H1 (cell line): Measurements from ENCODE around the gene SLC13A1. TPM values are rescaled to one million over a fixed set of nuclear protein-coding genes. Genes with fewer than 3 reads are reported as not detected.

ENCODE experiments used
- CHD7 ChIP-seq: fragments of 300-600 bp; sonication (generic); IDR thresholded peaks from 2 replicates; pipeline ENCODE4 v1.7.1; 2012; ENCODE audit warnings: low read length, moderate library complexity, mild to moderate bottlenecking, inconsistent platforms; ENCODE audit not compliant: insufficient replicate concordance
- TCF12 ChIP-seq: IDR thresholded peaks from 2 replicates; pipeline ENCODE4 v1.6.1; 2011; ENCODE audit warnings: low read depth, mild to moderate bottlenecking, low read length
- polyA plus RNA-seq, 7 experiments: library from polyadenylated mRNA; depleted of rRNA in 3 of 7; stranded (reverse) in 5 of 7; unstranded in 2 of 7; fragments of >200 nt in 5 of 7; fragments of 200-250 nt in 2 of 7; gene quantifications; 1 replicate in 5 of 7; 2 replicates in 1 of 7; 4 replicates in 1 of 7; pipeline versions ENCODE4 v1.2.1 to v1.2.3, GENCODE V29; 2011 to 2013; ENCODE audit warnings: missing spikeins in 2 of 7, mixed read lengths in 2 of 7
- total RNA-seq: library from RNA; stranded (reverse); fragmentation: NEBNext Ultra II Directional; extraction: Animal tissue kit (Norgen Biotek cat#: 25700); gene quantifications from 2 replicates; pipeline ENCODE4 v1.2.1, GENCODE V29; 2021

Gene SLC13A1
- total and polyA plus RNA-seq, 2 of the 8 experiments (the other 6 are each of a cell fraction or from before 2014, with no cell fraction given) = not detected

GRCh38 chr7:123215350-123215749 lies 15.6 kb upstream of the SLC13A1 start (continued):
- TF ChIP-seq CHD7 (no peak), TCF12 (no peak)
- TF ChIP-seq, all 59 proteins: peak for 0
